ENCODE results near the gene MET. TPM values are rescaled to one million over a fixed set of nuclear protein-coding genes. Genes with fewer than 3 reads are reported as not detected.
"Not testable (repeated sequence)": the region's sequence is repeated elsewhere in the genome, so short reads cannot be mapped to it uniquely, and the experiment has no call there.

MET gene
- total and polyA plus RNA-seq, 10 of the 15 experiments (the other 5 are each of a cell fraction or from before 2014, with no cell fraction given) = 0.01 to 0.21 TPM; not detected in 8

GRCh38 chr7:116636997-116637396, 35.0 kb upstream of the MET start:
- no peaks in the 10 kb centered on the region for H3K9me3 ChIP-seq (replicated peaks; ENCODE audit: control insufficient read depth, insufficient read depth, low read length)
- TF ChIP-seq POU2F2 (IDR thresholded peaks at IDR 0.05; ENCODE audit: borderline replicate concordance, low read depth, low read length) (no peak), HSF1 (IDR thresholded peaks at IDR 0.05; ENCODE audit: low read depth, low read length) (no peak), PRDM15 (CRISPR knock-in tag; IDR thresholded peaks at IDR 0.05) (no peak), HDGF (IDR thresholded peaks at IDR 0.05) (no peak), NR2F1 (conservative IDR thresholded peaks at IDR 0.05) (no peak), SREBF2 (IDR thresholded peaks at IDR 0.05; ENCODE audit: low read length) (no peak), YBX1 (IDR thresholded peaks at IDR 0.05) (no peak), ATF7 (IDR thresholded peaks at IDR 0.05; ENCODE audit: low read depth) (no peak), KLF5 (IDR thresholded peaks at IDR 0.05; ENCODE audit: partially characterized antibody) (no peak)
- WGBS (ENCODE audit: insufficient coverage, insufficient replicate concordance, low lambda C conversion rate, missing lambda C conversion rate) = 54% methylated on average over 4 of the region's 4 CpGs
- no peaks in the 10 kb centered on the region for H3K79me2 ChIP-seq (ENCODE audit: control insufficient read depth, insufficient read depth, low read length)
- H3K27me3 ChIP-seq (replicated peaks in 1 of 2; ENCODE audit: control insufficient read depth in 2 of 2, insufficient read depth in 2 of 2, low read length in 1 of 2) = no peaks in the 10 kb centered on the region; a peak in 1 of 4 replicates
- POLR2A ChIA-PET = no interaction called here
- ATAC-seq = no peak
- BruUV-seq (replicated peaks) = no TSS peak
- no peaks in the 10 kb centered on the region for H4K20me1 ChIP-seq (ENCODE audit: control insufficient read depth, insufficient read depth)
- no peak overlapping the region for H3K27ac ChIP-seq (ENCODE audit: control insufficient read depth, insufficient read depth)
- no peak overlapping the region for H3K4me2 ChIP-seq (ENCODE audit: control insufficient read depth, insufficient read depth)
- SMC1A ChIA-PET (ENCODE audit: uncharacterized antibody, unreplicated experiment) = no interaction called here
- no peak for FAIRE-seq
- CTCF ChIA-PET = interaction anchor here (1.5 kb wide), 1 partner anchor 34 kb away, joined by 4 read pairs; no protein-coding TSS in a partner anchor
- intact Hi-C loops (cut with micrococcal nuclease; ENCODE audit: unreplicated experiment) = no loop called here
- no peak for DNase-seq (ENCODE audit: low read depth, low spot score)
- no peak overlapping the region for H3K4me3 ChIP-seq
- RAD21 ChIA-PET (ENCODE audit: unreplicated experiment) = no interaction called here
- in situ Hi-C loops (cut with MboI) = no loop called here
- H2AFZ ChIP-seq (ENCODE audit: control insufficient read depth, low read depth, low read length) = no peak overlapping the region
- H3K36me3 ChIP-seq (ENCODE audit: control insufficient read depth in 2 of 2, insufficient read depth in 2 of 2, low read length in 1 of 2) = no peaks in the 10 kb centered on the region
- peaks cover 7% of the 10 kb centered on the region; the same call in 1 of the 2 replicates for H3K4me1 ChIP-seq (ENCODE audit: control insufficient read depth, insufficient read depth, low read length)
- no peak overlapping the region for H3K9ac ChIP-seq (ENCODE audit: control insufficient read depth, insufficient read depth, low read length)

GRCh38 chr7:116638592-116638991, 33.4 kb upstream of the MET start:
- CTCF ChIA-PET; DNase-seq (ENCODE audit: low read depth, low spot score); RAD21 ChIA-PET (ENCODE audit: unreplicated experiment): not testable (repeated sequence)

More at GRCh38 chr7:116638592-116638991, 33.4 kb upstream of the MET start:
- H3K27ac ChIP-seq (ENCODE audit: control insufficient read depth, insufficient read depth); POLR2A ChIA-PET; H2AFZ ChIP-seq (ENCODE audit: control insufficient read depth, low read depth, low read length); H4K20me1 ChIP-seq (ENCODE audit: control insufficient read depth, insufficient read depth); SMC1A ChIA-PET (ENCODE audit: uncharacterized antibody, unreplicated experiment); H3K27me3 ChIP-seq (replicated peaks in 1 of 2; ENCODE audit: control insufficient read depth in 2 of 2, insufficient read depth in 2 of 2, low read length in 1 of 2); H3K4me3 ChIP-seq; ATAC-seq; H3K4me1 ChIP-seq (ENCODE audit: control insufficient read depth, insufficient read depth, low read length); BruUV-seq (replicated peaks); intact Hi-C loops (cut with micrococcal nuclease; ENCODE audit: unreplicated experiment); H3K4me2 ChIP-seq (ENCODE audit: control insufficient read depth, insufficient read depth); H3K9me3 ChIP-seq (replicated peaks; ENCODE audit: control insufficient read depth, insufficient read depth, low read length); H3K79me2 ChIP-seq (ENCODE audit: control insufficient read depth, insufficient read depth, low read length); H3K9ac ChIP-seq (ENCODE audit: control insufficient read depth, insufficient read depth, low read length); FAIRE-seq; in situ Hi-C loops (cut with MboI); H3K36me3 ChIP-seq (ENCODE audit: control insufficient read depth in 2 of 2, insufficient read depth in 2 of 2, low read length in 1 of 2): not testable (repeated sequence)
- WGBS (ENCODE audit: insufficient coverage, insufficient replicate concordance, low lambda C conversion rate, missing lambda C conversion rate) = 91% methylated on average over 16 of the region's 29 CpGs
